Heart left ventricle (tissue), 16 donors: Measurements from ENCODE around the gene THSD4. TPM values are rescaled to one million over a fixed set of nuclear protein-coding genes. Genes with fewer than 3 reads are reported as not detected.

Experiments used
- ATAC-seq, 4 donors: fragments of 200-7000 bp; cut with Tn5 transposase; one replicate each; pipeline ENCODE4 v1.9.1; 2020 to 2022; ENCODE audit warnings: moderate library complexity in 4 of 4, mild to moderate bottlenecking in 3 of 4, moderate number of reproducible peaks in 1 of 4
- DNase-seq, 5 donors: peaks; one replicate each; pipeline ENCODE4 v3.0.0-alpha.2; 2020
- H3K27ac ChIP-seq, 12 donors: fragments of 200-600 bp; sonication (generic) in 4 of 12; one replicate each; pipeline versions ENCODE4 v1.5.0 to v1.8.0; 2016 to 2022; ENCODE audit warnings: mild to moderate bottlenecking in 2 of 12
- H3K27me3 ChIP-seq, 9 donors: fragments of 200-600 bp; sonication (generic) in 2 of 9; one replicate each; pipeline versions ENCODE4 v1.5.1 to v1.8.0; 2016 to 2022; ENCODE audit warnings: mild to moderate bottlenecking in 3 of 9
- H3K36me3 ChIP-seq, 9 donors: fragments of 200-600 bp; sonication (generic) in 2 of 9; one replicate each; pipeline versions ENCODE4 v1.5.0 to v1.8.0; 2018 to 2022; ENCODE audit warnings: mild to moderate bottlenecking in 2 of 9
- H3K4me1 ChIP-seq, 12 donors: fragments of 200-600 bp; sonication (generic) in 4 of 12; one replicate each; pipeline versions ENCODE4 v1.5.0 to v1.8.0; 2016 to 2022; ENCODE audit warnings: mild to moderate bottlenecking in 3 of 12
- H3K4me3 ChIP-seq, 12 donors: fragments of 200-600 bp; sonication (generic) in 4 of 12; one replicate each; pipeline versions ENCODE4 v1.5.0 to v1.8.0; 2017 to 2022; ENCODE audit warnings: mild to moderate bottlenecking in 9 of 12, moderate library complexity in 4 of 12
- H3K9me3 ChIP-seq, 12 donors: fragments of 200-600 bp; sonication (generic) in 4 of 12; one replicate each; pipeline versions ENCODE4 v1.5.0 to v1.8.0; 2016 to 2022; ENCODE audit warnings: mild to moderate bottlenecking in 1 of 12
- POLR2A ChIP-seq, 2 donors: fragments of 450-650 bp; IDR thresholded peaks; one replicate each; pipeline ENCODE4 v1.6.1; 2017; ENCODE audit warnings: antibody characterized with exemption in 2 of 2, mild to moderate bottlenecking in 2 of 2, moderate library complexity in 2 of 2
- WGBS, 4 donors: extraction: QIAGEN DNeasy Blood & Tissue Kit in 2 of 4; methylation state at CpG; one replicate each; pipeline versions ENCODE4 v1.1.5 to v1.1.7; 2013 to 2018; 5-methylcytosine and 5-hydroxymethylcytosine counted together
- intact Hi-C, 10 donors: fragments of 100-400 bp; cut with DNase I; formaldehyde crosslinking; loops; one replicate each; pipeline versions ENCODE4 v1.11.1 to v1.14.2; 2022
- polyA plus RNA-seq, 2 donors: library from polyadenylated mRNA; stranded (reverse); fragments of 200-250 nt; gene quantifications; one replicate each; pipeline ENCODE4 v1.2.3, GENCODE V29; 2013
- total RNA-seq, 9 donors: library from RNA; depleted of rRNA in 2 of 9; stranded (reverse); fragments of >200 nt in 2 of 9; fragmentation: NEBNext Ultra II Directional in 3 of 9; extraction: Animal tissue kit (Norgen Biotek cat#: 25700) in 3 of 9; gene quantifications; one replicate each; pipeline versions ENCODE4 v1.1.0 to v1.2.4, GENCODE V29; 2016 to 2023
- TF ChIP-seq, protein P1 (sequence below), 12 donors: fragments of 200-600 bp; sonication (generic) in 4 of 12; IDR thresholded peaks; one replicate each; pipeline versions ENCODE4 v1.5.0 to v1.8.0; 2018 to 2022; ENCODE audit warnings: antibody characterized with exemption in 12 of 12, mild to moderate bottlenecking in 5 of 12
- donor health status: ischemic (EF 13 %, LVEDD 7.1; RV severe dilation, severe dysfunction).
- donor health status: healthy with polysubstance abuse.
- donor health status: DM: no; HTN: yes; CAD: no.
- donor health status: DM: no; HTN: no; CAD: no.
- donor health status: ischemic (EF 25% LVEDD 6.9; RV normal size, moderate dysfunction).
- donor health status: ischemic (EF 25% LVEDD 5.7; RV mildly dilated, moderate dysfunction).
- donor health status: healthy.
- donor health status: DM: yes; HTN: yes; CAD: no.
- donor health status: ischemic (EF 35%, LVEDD 5.7; RV mildly dilated, moderate dysfunction).
- donor health status: nonischemic (EF 11% LVEDD 7.7; RV severe dilation, severe dysfunction).
- donor health status: DM: yes; HTN: yes; CAD: no.
- donor health status: PGD.
- donor health status: ischemic (EF 29% LVEDD 5.4; RV normal size, mild dysfunction).
- donor health status: nonischemic (EF 23%, LVEDD 6.1; RV moderate dilation, normal function).

The THSD4 gene
- total and polyA plus RNA-seq, 11 donors, result 32.6 to 206 (median 93.2) TPM

DNA sequence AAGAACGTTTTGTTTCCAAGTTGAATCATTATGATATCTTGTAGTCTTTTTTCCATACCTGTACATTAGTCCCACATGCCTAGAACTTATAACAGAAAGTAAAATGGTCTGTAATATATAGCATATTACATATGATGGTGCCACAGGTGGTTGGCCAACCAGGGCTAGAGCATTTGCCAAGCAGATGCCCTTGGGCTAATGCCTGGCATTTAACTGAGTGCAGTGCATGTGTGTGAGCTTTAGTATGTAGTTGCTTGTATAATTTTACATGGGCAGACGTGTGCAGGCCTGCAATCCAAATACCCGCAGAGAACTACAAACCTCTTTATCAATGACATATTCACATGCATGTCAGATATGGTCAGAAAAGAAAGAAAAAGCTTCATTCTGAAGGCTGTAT is 27.5 kb downstream of the THSD4 start:
- peak overlapping the region in 5 of 12 donors; percentile 3 to 61 (median 30) for H3K27ac ChIP-seq
- no peak overlapping the region for H3K4me3 ChIP-seq
- DNase-seq (no peak), ATAC-seq (no peak)
- TF ChIP-seq, protein P1, sequence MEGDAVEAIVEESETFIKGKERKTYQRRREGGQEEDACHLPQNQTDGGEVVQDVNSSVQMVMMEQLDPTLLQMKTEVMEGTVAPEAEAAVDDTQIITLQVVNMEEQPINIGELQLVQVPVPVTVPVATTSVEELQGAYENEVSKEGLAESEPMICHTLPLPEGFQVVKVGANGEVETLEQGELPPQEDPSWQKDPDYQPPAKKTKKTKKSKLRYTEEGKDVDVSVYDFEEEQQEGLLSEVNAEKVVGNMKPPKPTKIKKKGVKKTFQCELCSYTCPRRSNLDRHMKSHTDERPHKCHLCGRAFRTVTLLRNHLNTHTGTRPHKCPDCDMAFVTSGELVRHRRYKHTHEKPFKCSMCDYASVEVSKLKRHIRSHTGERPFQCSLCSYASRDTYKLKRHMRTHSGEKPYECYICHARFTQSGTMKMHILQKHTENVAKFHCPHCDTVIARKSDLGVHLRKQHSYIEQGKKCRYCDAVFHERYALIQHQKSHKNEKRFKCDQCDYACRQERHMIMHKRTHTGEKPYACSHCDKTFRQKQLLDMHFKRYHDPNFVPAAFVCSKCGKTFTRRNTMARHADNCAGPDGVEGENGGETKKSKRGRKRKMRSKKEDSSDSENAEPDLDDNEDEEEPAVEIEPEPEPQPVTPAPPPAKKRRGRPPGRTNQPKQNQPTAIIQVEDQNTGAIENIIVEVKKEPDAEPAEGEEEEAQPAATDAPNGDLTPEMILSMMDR (IDR thresholded peaks at IDR 0.05), result no peak
- no peaks in the 10 kb centered on the region for H3K36me3 ChIP-seq
- intact Hi-C loops, result loop anchor here in 1 of 10 donors (10.0 kb wide), 1 partner anchor 92 kb away; no protein-coding TSS in a partner anchor
- no peaks in the 10 kb centered on the region for H3K9me3 ChIP-seq
- H3K4me1 ChIP-seq, result peaks cover 0 to 85% (median 35%) of the 10 kb centered on the region in 12 donors
- no peaks in the 10 kb centered on the region for H3K27me3 ChIP-seq
- 62 to 71% (median 70%) methylated on average over 3 of the region's 3 CpGs for WGBS, 4 donors

DNA sequence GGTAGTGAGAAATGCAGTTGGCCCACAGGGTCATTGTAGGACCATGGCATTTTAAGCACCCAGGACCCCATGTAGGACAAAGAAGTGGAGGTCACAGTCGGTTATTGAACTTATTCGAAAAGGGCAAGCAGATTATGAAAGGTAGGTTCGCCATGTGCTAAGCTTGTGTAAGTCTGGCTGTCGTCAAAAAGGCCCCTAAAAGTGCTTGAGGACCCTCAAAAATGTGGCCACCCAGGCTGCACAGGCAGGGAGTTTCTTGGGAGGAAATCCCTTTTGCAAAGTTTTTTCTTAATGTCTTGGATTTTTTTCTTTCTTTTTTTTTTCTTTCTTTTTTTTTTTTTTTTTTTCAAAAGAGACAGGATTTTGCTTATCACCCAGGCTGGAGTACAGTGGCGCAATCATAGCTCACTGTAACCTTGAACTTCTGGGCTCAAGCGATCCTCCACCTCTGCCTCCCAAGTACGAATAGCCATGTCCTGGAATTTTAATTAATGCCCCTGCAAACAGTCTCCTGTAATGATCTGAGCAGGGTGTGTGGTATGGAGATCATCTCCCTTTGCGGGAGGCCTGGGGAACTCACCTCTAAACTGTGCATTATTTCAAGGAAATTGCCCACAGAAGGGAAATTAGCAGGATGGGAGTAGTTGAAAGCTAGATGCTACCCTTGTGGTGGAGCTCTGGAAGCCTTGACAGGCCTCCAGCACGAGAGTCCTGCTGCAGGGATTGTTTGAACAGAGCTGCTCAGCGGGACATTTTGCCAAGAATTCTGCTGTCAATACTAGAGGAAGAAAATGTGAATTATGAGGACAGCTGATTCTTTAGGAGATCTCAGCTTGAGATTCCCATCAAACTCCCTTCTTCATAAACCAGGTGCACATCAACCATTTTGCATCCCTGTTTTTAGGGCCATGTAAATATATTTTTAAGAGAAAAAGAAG is 28.4 kb downstream of the THSD4 start:
- TF ChIP-seq, protein P1 (IDR thresholded peaks at IDR 0.05), result no peak
- no peak for TF ChIP-seq POLR2A (IDR thresholded peaks at IDR 0.05)
- Histone ChIP-seq H3K36me3 (no peaks in the 10 kb centered on the region), H3K9me3 (no peaks in the 10 kb centered on the region), H3K4me3 (no peak overlapping the region), H3K4me1 (peaks cover 0 to 85% (median 36%) of the 10 kb centered on the region in 12 donors), H3K27ac (peak overlapping the region in 8 of 12 donors; percentile 23 to 85 (median 37)), H3K27me3 (no peaks in the 10 kb centered on the region)
- intact Hi-C loops, result loop anchor here in 1 of 10 donors (10.0 kb wide), 1 partner anchor 91 kb away; no protein-coding TSS in a partner anchor
- WGBS, 4 donors, result 58 to 64% (median 61%) methylated on average over 10 of the region's 10 CpGs
- DNase-seq (no peak), ATAC-seq (no peak)

DNA sequence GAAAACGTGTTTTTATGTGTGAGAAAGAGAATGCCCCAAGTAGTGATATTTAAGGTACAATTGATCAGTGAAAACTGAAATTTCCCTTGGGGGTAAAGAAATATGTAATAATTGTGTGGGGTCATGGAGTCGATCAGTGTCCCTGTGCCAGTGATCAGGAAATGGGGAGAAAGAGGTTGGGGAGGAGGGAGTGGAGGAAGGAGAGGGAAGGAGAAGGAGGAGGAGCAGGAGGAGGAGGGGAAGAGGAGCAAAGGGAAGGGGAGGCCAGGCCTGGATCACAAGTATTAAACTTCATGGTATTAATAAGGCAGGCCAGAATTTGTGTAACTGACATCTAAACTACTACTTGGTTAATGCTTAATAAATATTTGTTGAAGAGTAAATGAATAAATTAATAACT is 30.4 kb downstream of the THSD4 start:
- intact Hi-C loops, result loop anchor here in 2 of 10 donors (5.0 to 10.0 kb wide), 2 partner anchors 42 to 89 kb away; no protein-coding TSS in a partner anchor
- TF ChIP-seq, protein P1 (IDR thresholded peaks at IDR 0.05), result no peak
- TF ChIP-seq POLR2A (IDR thresholded peaks at IDR 0.05), result no peak
- H3K9me3 ChIP-seq, result no peaks in the 10 kb centered on the region
- peak overlapping the region in 8 of 12 donors; percentile 25 to 87 (median 82) for H3K27ac ChIP-seq
- DNase-seq (no peak), ATAC-seq (no peak)
- peaks cover 0 to 85% (median 38%) of the 10 kb centered on the region in 12 donors for H3K4me1 ChIP-seq
- no peaks in the 10 kb centered on the region for H3K27me3 ChIP-seq
- no peak overlapping the region for H3K4me3 ChIP-seq
- 72 to 85% (median 74%) methylated on average over 2 of the region's 2 CpGs for WGBS, 4 donors
- no peaks in the 10 kb centered on the region for H3K36me3 ChIP-seq

DNA sequence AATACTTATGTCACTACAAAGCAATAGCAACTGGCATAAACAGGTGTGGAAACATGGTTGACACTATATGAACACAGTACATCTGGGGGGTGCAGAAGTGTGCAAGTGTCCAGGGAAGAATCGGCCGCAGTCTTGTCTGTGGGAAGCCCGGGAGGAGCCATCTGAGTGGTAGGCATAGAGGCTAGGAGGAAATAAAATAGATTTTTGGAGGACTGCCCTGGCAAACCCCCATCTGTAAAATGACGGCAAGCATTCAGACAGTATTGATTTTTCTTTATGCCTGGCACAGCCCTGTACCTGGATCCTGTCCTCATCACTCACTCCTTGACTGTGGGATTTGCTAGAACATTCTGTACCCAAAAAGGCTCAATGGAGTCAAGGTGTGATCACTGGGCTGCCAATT is 31.3 kb downstream of the THSD4 start:
- no peaks in the 10 kb centered on the region for H3K27me3 ChIP-seq
- no peak for DNase-seq
- no peak overlapping the region for H3K4me3 ChIP-seq
- intact Hi-C loops, result loop anchor here in 2 of 10 donors (5.0 to 10.0 kb wide), 2 partner anchors 41 to 88 kb away; no protein-coding TSS in a partner anchor
- ATAC-seq, result peak in 2 of 4 donors; percentile 51 to 58
- peaks cover 0 to 89% (median 47%) of the 10 kb centered on the region in 12 donors for H3K4me1 ChIP-seq
- no peaks in the 10 kb centered on the region for H3K36me3 ChIP-seq
- H3K9me3 ChIP-seq, result no peaks in the 10 kb centered on the region
- H3K27ac ChIP-seq, result peak overlapping the region in 11 of 12 donors; percentile 8 to 87 (median 83)
- 55 to 69% (median 63%) methylated on average over 4 of the region's 4 CpGs for WGBS, 4 donors
- TF ChIP-seq, protein P1 (IDR thresholded peaks at IDR 0.05), result no peak
- no peak for TF ChIP-seq POLR2A (IDR thresholded peaks at IDR 0.05)
